ENCODE results near the gene TRIM14.
"Not testable (repeated sequence)": the region's sequence is repeated elsewhere in the genome, so short reads cannot be mapped to it uniquely, and the experiment has no call there.

The TRIM14 gene

GRCh38 chr9:98140503-98140902 is 21.5 kb upstream of the TRIM14 start:
- no peak for DNase-seq

- no peak for DNase-seq
These were observed 17.5 kb upstream of the TRIM14 start for GRCh38 chr9:98136489-98136888.

GRCh38 chr9:98135938-98136337 is 16.9 kb upstream of the TRIM14 start:
- DNase-seq, result no peak

- DNase-seq, result no peak
These were observed 16.5 kb upstream of the TRIM14 start for GRCh38 chr9:98135558-98135934.

- DNase-seq, result no peak
These were observed 15.9 kb upstream of the TRIM14 start for GRCh38 chr9:98134702-98135557.

GRCh38 chr9:98132806-98133631 is 14.0 kb upstream of the TRIM14 start:
- no peak for DNase-seq

- no peak for DNase-seq
These were observed 13.1 kb upstream of the TRIM14 start for GRCh38 chr9:98132158-98132557.

- DNase-seq, result no peak
These were observed 11.7 kb upstream of the TRIM14 start for GRCh38 chr9:98130576-98131228.

- not testable (repeated sequence) for DNase-seq
These were observed 11.0 kb upstream of the TRIM14 start for GRCh38 chr9:98130060-98130459.

GRCh38 chr9:98129451-98129881 is 10.4 kb upstream of the TRIM14 start:
- peak; percentile 56 for DNase-seq

GRCh38 chr9:98128316-98128715 is 9.3 kb upstream of the TRIM14 start:
- no peak for DNase-seq

GRCh38 chr9:98127226-98127625 is 8.2 kb upstream of the TRIM14 start:
- DNase-seq, result no peak

- DNase-seq, result no peak
These were observed 5.8 kb upstream of the TRIM14 start for GRCh38 chr9:98124637-98125426.

- not testable (repeated sequence) for DNase-seq
These were observed 5.1 kb upstream of the TRIM14 start for GRCh38 chr9:98124091-98124490.

- peak; percentile 47 for DNase-seq
These were observed 2.0 kb upstream of the TRIM14 start for GRCh38 chr9:98121058-98121457.

GRCh38 chr9:98120476-98120875 is 1.5 kb upstream of the TRIM14 start:
- peak; percentile 34 for DNase-seq

GRCh38 chr9:98117984-98118639 is 910 bp downstream of the TRIM14 start:
- DNase-seq, result peak; percentile 87

GRCh38 chr9:98117097-98117496 is 1.9 kb downstream of the TRIM14 start:
- not testable (repeated sequence) for DNase-seq

GRCh38 chr9:98109052-98109451 is 10.0 kb downstream of the TRIM14 start:
- no peak for DNase-seq

- DNase-seq, result no peak
These were observed 10.4 kb downstream of the TRIM14 start for GRCh38 chr9:98108531-98109031.

- no peak for DNase-seq
These were observed 11.1 kb downstream of the TRIM14 start for GRCh38 chr9:98107926-98108325.

GRCh38 chr9:98105006-98105405 is 14.0 kb downstream of the TRIM14 start:
- DNase-seq, result no peak

All from hematopoietic multipotent progenitor cell treated with erythropoietin and hydrocortisone succinate and interleukin-3 and kit ligand, for 6 days (in vitro differentiated cells).